ENCODE data around the gene PRDM15. TPM values are rescaled to one million over a fixed set of nuclear protein-coding genes. Genes with fewer than 3 reads are reported as not detected.

PRDM15 gene
- total RNA-seq, 1 donor: 7.2 TPM

- DNase-seq (ENCODE audit: insufficient read length, low spot score, missing footprints): no peak
- TF ChIP-seq, protein P1, sequence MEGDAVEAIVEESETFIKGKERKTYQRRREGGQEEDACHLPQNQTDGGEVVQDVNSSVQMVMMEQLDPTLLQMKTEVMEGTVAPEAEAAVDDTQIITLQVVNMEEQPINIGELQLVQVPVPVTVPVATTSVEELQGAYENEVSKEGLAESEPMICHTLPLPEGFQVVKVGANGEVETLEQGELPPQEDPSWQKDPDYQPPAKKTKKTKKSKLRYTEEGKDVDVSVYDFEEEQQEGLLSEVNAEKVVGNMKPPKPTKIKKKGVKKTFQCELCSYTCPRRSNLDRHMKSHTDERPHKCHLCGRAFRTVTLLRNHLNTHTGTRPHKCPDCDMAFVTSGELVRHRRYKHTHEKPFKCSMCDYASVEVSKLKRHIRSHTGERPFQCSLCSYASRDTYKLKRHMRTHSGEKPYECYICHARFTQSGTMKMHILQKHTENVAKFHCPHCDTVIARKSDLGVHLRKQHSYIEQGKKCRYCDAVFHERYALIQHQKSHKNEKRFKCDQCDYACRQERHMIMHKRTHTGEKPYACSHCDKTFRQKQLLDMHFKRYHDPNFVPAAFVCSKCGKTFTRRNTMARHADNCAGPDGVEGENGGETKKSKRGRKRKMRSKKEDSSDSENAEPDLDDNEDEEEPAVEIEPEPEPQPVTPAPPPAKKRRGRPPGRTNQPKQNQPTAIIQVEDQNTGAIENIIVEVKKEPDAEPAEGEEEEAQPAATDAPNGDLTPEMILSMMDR (IDR thresholded peaks at IDR 0.05; ENCODE audit: extremely low read depth, low read depth, low read length): no peak
- H2AFZ ChIP-seq (ENCODE audit: low read length): no peak overlapping the region
- H3K27ac ChIP-seq (ENCODE audit: low read depth, low read length): no peak overlapping the region
- H3K79me2 ChIP-seq (ENCODE audit: insufficient read depth, low read length): no peaks in the 10 kb centered on the region
- H3K36me3 ChIP-seq (ENCODE audit: insufficient read depth, low read length): peaks cover 38% of the 10 kb centered on the region
- no peaks in the 10 kb centered on the region for H3K9me3 ChIP-seq (ENCODE audit: low read depth, low read length)
- no peak overlapping the region for H3K4me2 ChIP-seq (ENCODE audit: insufficient read depth, low read length)
- H3K4me1 ChIP-seq (ENCODE audit: insufficient read depth, low read length): peaks cover 4% of the 10 kb centered on the region
- no peaks in the 10 kb centered on the region for H4K20me1 ChIP-seq (ENCODE audit: insufficient read depth, low read length)
- no peak overlapping the region for H3K4me3 ChIP-seq (ENCODE audit: insufficient read depth, low read length)
- no peaks in the 10 kb centered on the region for H3K27me3 ChIP-seq (ENCODE audit: insufficient read depth, low read length)
Observed at GRCh38 chr21:41901782-41902181, 22.6 kb upstream of the PRDM15 start.

GRCh38 chr21:41901099-41901498 lies 22.0 kb upstream of the PRDM15 start:
- no peak overlapping the region for H3K27ac ChIP-seq (ENCODE audit: low read depth, low read length)
- H2AFZ ChIP-seq (ENCODE audit: low read length): no peak overlapping the region
- H3K4me2 ChIP-seq (ENCODE audit: insufficient read depth, low read length): no peak overlapping the region
- TF ChIP-seq, protein P1 (IDR thresholded peaks at IDR 0.05; ENCODE audit: extremely low read depth, low read depth, low read length): no peak
- H3K4me1 ChIP-seq (ENCODE audit: insufficient read depth, low read length): peaks cover 11% of the 10 kb centered on the region
- H3K79me2 ChIP-seq (ENCODE audit: insufficient read depth, low read length): no peaks in the 10 kb centered on the region
- no peaks in the 10 kb centered on the region for H4K20me1 ChIP-seq (ENCODE audit: insufficient read depth, low read length)
- peaks cover 33% of the 10 kb centered on the region for H3K36me3 ChIP-seq (ENCODE audit: insufficient read depth, low read length)
- H3K27me3 ChIP-seq (ENCODE audit: insufficient read depth, low read length): no peaks in the 10 kb centered on the region
- H3K9me3 ChIP-seq (ENCODE audit: low read depth, low read length): no peaks in the 10 kb centered on the region
- H3K4me3 ChIP-seq (ENCODE audit: insufficient read depth, low read length): no peak overlapping the region
- DNase-seq (ENCODE audit: insufficient read length, low spot score, missing footprints): no peak

- H3K4me3 ChIP-seq (ENCODE audit: insufficient read depth, low read length): no peak overlapping the region
- TF ChIP-seq, protein P1 (IDR thresholded peaks at IDR 0.05; ENCODE audit: extremely low read depth, low read depth, low read length): no peak
- no peaks in the 10 kb centered on the region for H3K9me3 ChIP-seq (ENCODE audit: low read depth, low read length)
- H3K79me2 ChIP-seq (ENCODE audit: insufficient read depth, low read length): no peaks in the 10 kb centered on the region
- peaks cover 27% of the 10 kb centered on the region for H3K36me3 ChIP-seq (ENCODE audit: insufficient read depth, low read length)
- H3K27ac ChIP-seq (ENCODE audit: low read depth, low read length): no peak overlapping the region
- peaks cover 18% of the 10 kb centered on the region for H3K4me1 ChIP-seq (ENCODE audit: insufficient read depth, low read length)
- H3K4me2 ChIP-seq (ENCODE audit: insufficient read depth, low read length): no peak overlapping the region
- no peak overlapping the region for H2AFZ ChIP-seq (ENCODE audit: low read length)
- H3K27me3 ChIP-seq (ENCODE audit: insufficient read depth, low read length): no peaks in the 10 kb centered on the region
- no peaks in the 10 kb centered on the region for H4K20me1 ChIP-seq (ENCODE audit: insufficient read depth, low read length)
- DNase-seq (ENCODE audit: insufficient read length, low spot score, missing footprints): no peak
Observed at GRCh38 chr21:41900401-41900800, 21.3 kb upstream of the PRDM15 start.

- Histone ChIP-seq H3K79me2 (ENCODE audit: insufficient read depth, low read length) (no peaks in the 10 kb centered on the region), H3K27me3 (ENCODE audit: insufficient read depth, low read length) (no peaks in the 10 kb centered on the region), H3K4me2 (ENCODE audit: insufficient read depth, low read length) (no peak overlapping the region), H3K27ac (ENCODE audit: low read depth, low read length) (no peak overlapping the region), H4K20me1 (ENCODE audit: insufficient read depth, low read length) (no peaks in the 10 kb centered on the region), H3K4me1 (ENCODE audit: insufficient read depth, low read length) (peaks cover 26% of the 10 kb centered on the region), H3K36me3 (ENCODE audit: insufficient read depth, low read length) (peaks cover 23% of the 10 kb centered on the region), H3K4me3 (ENCODE audit: insufficient read depth, low read length) (no peak overlapping the region), H3K9me3 (ENCODE audit: low read depth, low read length) (no peaks in the 10 kb centered on the region), H2AFZ (ENCODE audit: low read length) (no peak overlapping the region)
- TF ChIP-seq, protein P1 (IDR thresholded peaks at IDR 0.05; ENCODE audit: extremely low read depth, low read depth, low read length): no peak
- no peak for DNase-seq (ENCODE audit: insufficient read length, low spot score, missing footprints)
Observed at GRCh38 chr21:41899426-41900202, 20.5 kb upstream of the PRDM15 start.
